Nephron progenitor cell (in vitro differentiated cells): ENCODE measurements around the gene GK.
A peak's percentile ranks its signal among the peaks of the same experiment; 100 is the strongest.
"Not testable (repeated sequence)": the region's sequence is repeated elsewhere in the genome, so short reads cannot be mapped to it uniquely, and the experiment has no call there.

Experiments
- DNase-seq: peaks from one replicate; pipeline ENCODE4 v3.0.0; 2021
- H3K27ac Mint-ChIP-seq: 2 replicates; pipeline ENCODE4 v1.8.0; 2021; ENCODE audit warnings: mild to moderate bottlenecking, moderate library complexity, mixed read lengths
- H3K27me3 Mint-ChIP-seq: 2 replicates; pipeline ENCODE4 v1.8.0; 2021; ENCODE audit warnings: mild to moderate bottlenecking, low read depth, mixed read lengths; ENCODE audit not compliant: poor library complexity
- H3K36me3 Mint-ChIP-seq: 2 replicates; pipeline ENCODE4 v1.8.0; 2021; ENCODE audit warnings: low read depth, mixed read lengths
- H3K4me1 Mint-ChIP-seq: 2 replicates; pipeline ENCODE4 v1.8.0; 2021; ENCODE audit warnings: mixed read lengths
- H3K4me3 Mint-ChIP-seq: 2 replicates; pipeline ENCODE4 v1.8.0; 2021; ENCODE audit warnings: mild to moderate bottlenecking, moderate library complexity, mixed read lengths
- H3K9me3 Mint-ChIP-seq: 2 replicates; pipeline ENCODE4 v1.8.0; 2021; ENCODE audit warnings: mild to moderate bottlenecking, moderate library complexity, mixed read lengths
- TF ChIP-seq, protein P1 (sequence below): fragments of 200-600 bp; sonication (generic); IDR thresholded peaks from 2 replicates; pipeline ENCODE4 v1.5.0; 2021; ENCODE audit warnings: antibody characterized with exemption

The GK gene

DNA sequence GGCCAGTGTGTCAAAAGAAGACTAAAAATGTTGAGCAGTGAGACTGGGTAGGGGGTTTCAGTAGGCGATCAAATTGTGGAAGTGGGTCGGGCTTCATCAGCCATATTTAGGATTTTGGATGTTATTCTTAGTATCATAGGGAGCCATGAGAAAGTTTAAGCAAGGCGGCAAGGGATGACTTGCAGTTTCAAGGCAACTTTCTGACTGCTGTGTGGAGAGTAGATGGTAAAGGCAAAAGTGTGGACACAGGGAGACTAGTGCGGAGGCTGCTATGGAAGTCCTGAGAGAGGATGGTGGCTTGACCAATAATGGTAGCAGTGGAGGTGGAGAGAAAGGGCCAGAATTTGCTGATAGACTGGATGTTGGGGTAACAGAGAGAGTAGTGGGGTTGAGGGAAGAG, 15.4 kb downstream of the GK start:
- H3K27ac Mint-ChIP-seq: no peak overlapping the region
- TF ChIP-seq, protein P1, sequence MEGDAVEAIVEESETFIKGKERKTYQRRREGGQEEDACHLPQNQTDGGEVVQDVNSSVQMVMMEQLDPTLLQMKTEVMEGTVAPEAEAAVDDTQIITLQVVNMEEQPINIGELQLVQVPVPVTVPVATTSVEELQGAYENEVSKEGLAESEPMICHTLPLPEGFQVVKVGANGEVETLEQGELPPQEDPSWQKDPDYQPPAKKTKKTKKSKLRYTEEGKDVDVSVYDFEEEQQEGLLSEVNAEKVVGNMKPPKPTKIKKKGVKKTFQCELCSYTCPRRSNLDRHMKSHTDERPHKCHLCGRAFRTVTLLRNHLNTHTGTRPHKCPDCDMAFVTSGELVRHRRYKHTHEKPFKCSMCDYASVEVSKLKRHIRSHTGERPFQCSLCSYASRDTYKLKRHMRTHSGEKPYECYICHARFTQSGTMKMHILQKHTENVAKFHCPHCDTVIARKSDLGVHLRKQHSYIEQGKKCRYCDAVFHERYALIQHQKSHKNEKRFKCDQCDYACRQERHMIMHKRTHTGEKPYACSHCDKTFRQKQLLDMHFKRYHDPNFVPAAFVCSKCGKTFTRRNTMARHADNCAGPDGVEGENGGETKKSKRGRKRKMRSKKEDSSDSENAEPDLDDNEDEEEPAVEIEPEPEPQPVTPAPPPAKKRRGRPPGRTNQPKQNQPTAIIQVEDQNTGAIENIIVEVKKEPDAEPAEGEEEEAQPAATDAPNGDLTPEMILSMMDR: no peak
- no peaks in the 10 kb centered on the region for H3K27me3 Mint-ChIP-seq
- H3K9me3 Mint-ChIP-seq: no peaks in the 10 kb centered on the region
- no peak overlapping the region for H3K4me3 Mint-ChIP-seq
- H3K4me1 Mint-ChIP-seq: no peaks in the 10 kb centered on the region
- DNase-seq: no peak
- peaks cover 24% of the 10 kb centered on the region for H3K36me3 Mint-ChIP-seq

GRCh38 chrX:30671189-30671588, 18.0 kb downstream of the GK start:
- H3K9me3 Mint-ChIP-seq, H3K4me1 Mint-ChIP-seq, H3K27ac Mint-ChIP-seq, H3K4me3 Mint-ChIP-seq, DNase-seq, H3K27me3 Mint-ChIP-seq: not testable (repeated sequence)
- peaks cover 28% of the 10 kb centered on the region for H3K36me3 Mint-ChIP-seq

DNA sequence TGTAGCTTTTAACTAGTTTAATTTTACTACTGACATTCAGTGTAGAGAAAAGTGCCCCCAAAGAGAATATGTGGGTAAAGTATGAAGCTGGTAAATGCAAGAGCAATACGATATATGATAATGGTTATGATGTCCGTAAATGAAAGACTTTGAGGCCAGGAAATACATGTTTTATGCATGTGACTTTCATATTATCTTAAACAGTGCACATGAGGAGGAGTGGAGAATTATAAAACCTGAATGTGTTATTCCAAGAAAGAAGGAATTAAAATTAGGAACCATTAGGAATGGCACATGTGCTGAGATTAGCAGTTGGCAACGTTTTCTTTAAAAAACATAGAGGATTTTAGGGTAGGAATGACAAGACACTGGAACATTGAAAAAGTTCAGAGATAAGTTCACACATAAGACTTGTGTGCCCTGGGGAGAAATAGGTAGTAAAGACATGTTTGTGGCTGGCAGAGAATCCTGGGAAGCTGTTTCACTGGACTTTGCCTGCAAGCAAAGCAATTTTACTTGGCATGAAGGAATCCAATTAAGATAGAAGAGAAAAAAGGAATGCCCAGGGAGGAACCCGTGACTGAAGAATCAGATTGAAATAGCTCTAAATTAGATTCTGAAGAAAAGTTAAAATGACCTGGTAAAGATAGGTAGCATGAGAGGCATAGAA, 20.0 kb downstream of the GK start:
- DNase-seq: no peak
- Mint-ChIP-seq H3K27me3 (no peaks in the 10 kb centered on the region), H3K4me1 (no peaks in the 10 kb centered on the region), H3K36me3 (peaks cover 35% of the 10 kb centered on the region), H3K4me3 (no peak overlapping the region), H3K27ac (peak overlapping the region; percentile 84), H3K9me3 (no peaks in the 10 kb centered on the region)
- TF ChIP-seq, protein P1: no peak

- H3K36me3 Mint-ChIP-seq: peaks cover 28% of the 10 kb centered on the region
- H3K27me3 Mint-ChIP-seq: no peaks in the 10 kb centered on the region
- TF ChIP-seq, protein P1: no peak
- H3K9me3 Mint-ChIP-seq: no peaks in the 10 kb centered on the region
- no peak overlapping the region for H3K27ac Mint-ChIP-seq
- no peaks in the 10 kb centered on the region for H3K4me1 Mint-ChIP-seq
- no peak overlapping the region for H3K4me3 Mint-ChIP-seq
- no peak for DNase-seq
Measured at GRCh38 chrX:30673884-30674598, 20.8 kb downstream of the GK start.

DNA sequence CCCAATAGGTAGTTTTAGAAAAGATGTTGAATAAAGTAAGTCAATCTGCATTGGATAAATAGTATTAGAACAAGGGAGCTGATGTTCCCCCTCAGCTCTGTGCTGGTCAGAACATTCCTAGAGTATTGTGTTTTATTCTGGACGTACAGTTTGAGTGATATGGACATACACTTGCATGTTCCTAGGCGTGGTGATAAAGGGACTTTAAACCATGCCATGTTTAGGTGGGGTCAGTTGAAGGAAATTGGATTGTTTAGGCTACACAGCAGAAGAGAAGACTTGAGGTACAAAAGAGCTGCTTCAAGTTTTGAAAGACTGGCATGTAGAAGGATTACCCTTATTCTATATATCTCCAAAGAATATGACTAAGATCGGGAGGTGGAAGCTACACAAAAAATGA, 21.6 kb downstream of the GK start:
- Mint-ChIP-seq H3K27me3 (no peaks in the 10 kb centered on the region), H3K36me3 (peaks cover 31% of the 10 kb centered on the region), H3K4me3 (no peak overlapping the region), H3K4me1 (no peaks in the 10 kb centered on the region), H3K9me3 (no peaks in the 10 kb centered on the region), H3K27ac (no peak overlapping the region)
- TF ChIP-seq, protein P1: no peak
- no peak for DNase-seq

- Mint-ChIP-seq H3K27me3 (no peaks in the 10 kb centered on the region), H3K36me3 (peaks cover 31% of the 10 kb centered on the region), H3K4me1 (no peaks in the 10 kb centered on the region), H3K27ac (no peak overlapping the region), H3K9me3 (no peaks in the 10 kb centered on the region), H3K4me3 (no peak overlapping the region)
- TF ChIP-seq, protein P1: no peak
- DNase-seq: no peak
Measured at GRCh38 chrX:30679369-30679768, 26.1 kb downstream of the GK start.
